KOPT-K1 (cell line): ENCODE results near the gene TSHZ2.

Experiments
- H3K27ac ChIP-seq: fragments of 200-600 bp; sonication (generic); 2 replicates; pipeline ENCODE4 v1.5.1; 2016; ENCODE audit warnings: antibody characterized with exemption, mild to moderate bottlenecking, low read depth, low read length; ENCODE audit not compliant: poor library complexity, severe bottlenecking
- H3K36me3 ChIP-seq: fragments of 200-600 bp; sonication (generic); 2 replicates; pipeline ENCODE4 v1.5.1; 2017; ENCODE audit warnings: antibody characterized with exemption, mild to moderate bottlenecking, low read length, moderate library complexity; ENCODE audit not compliant: insufficient read depth
- H3K9me3 ChIP-seq: fragments of 200-600 bp; sonication (generic); 2 replicates; pipeline ENCODE4 v1.5.1; 2017; ENCODE audit warnings: antibody characterized with exemption, low read length, mild to moderate bottlenecking; ENCODE audit not compliant: insufficient read depth, poor library complexity, severe bottlenecking

Gene TSHZ2

GRCh38 chr20:53270792-53271375 is 298.7 kb downstream of the TSHZ2 start:
- H3K36me3 ChIP-seq: no peaks in the 10 kb centered on the region
- no peak overlapping the region for H3K27ac ChIP-seq

GRCh38 chr20:53274365-53274764 is 302.2 kb downstream of the TSHZ2 start:
- Histone ChIP-seq H3K27ac (no peak overlapping the region), H3K9me3 (no peaks in the 10 kb centered on the region), H3K36me3 (no peaks in the 10 kb centered on the region)

More at GRCh38 chr20:53270792-53271375, 298.7 kb downstream of the TSHZ2 start:
- H3K9me3 ChIP-seq: no peaks in the 10 kb centered on the region

- Histone ChIP-seq H3K36me3 (no peaks in the 10 kb centered on the region), H3K27ac (no peak overlapping the region), H3K9me3 (no peaks in the 10 kb centered on the region)
Observed at GRCh38 chr20:53274807-53275206, 302.6 kb downstream of the TSHZ2 start.

- Histone ChIP-seq H3K27ac (no peak overlapping the region), H3K9me3 (no peaks in the 10 kb centered on the region), H3K36me3 (no peaks in the 10 kb centered on the region)
Observed at GRCh38 chr20:53276143-53276542, 304.0 kb downstream of the TSHZ2 start.

- Histone ChIP-seq H3K36me3 (no peaks in the 10 kb centered on the region), H3K27ac (no peak overlapping the region), H3K9me3 (no peaks in the 10 kb centered on the region)
Observed at GRCh38 chr20:53278555-53278954, 306.4 kb downstream of the TSHZ2 start.

GRCh38 chr20:53279735-53280134 is 307.6 kb downstream of the TSHZ2 start:
- Histone ChIP-seq H3K9me3 (no peaks in the 10 kb centered on the region), H3K36me3 (no peaks in the 10 kb centered on the region), H3K27ac (no peak overlapping the region)

GRCh38 chr20:53281557-53282117 is 309.5 kb downstream of the TSHZ2 start:
- H3K27ac ChIP-seq: no peak overlapping the region
- no peaks in the 10 kb centered on the region for H3K36me3 ChIP-seq
- no peaks in the 10 kb centered on the region for H3K9me3 ChIP-seq

GRCh38 chr20:53282217-53282955 is 310.2 kb downstream of the TSHZ2 start:
- no peak overlapping the region for H3K27ac ChIP-seq
- no peaks in the 10 kb centered on the region for H3K9me3 ChIP-seq
- H3K36me3 ChIP-seq: no peaks in the 10 kb centered on the region

- H3K9me3 ChIP-seq: no peaks in the 10 kb centered on the region
Observed at GRCh38 chr20:53283011-53283410, 310.9 kb downstream of the TSHZ2 start.

GRCh38 chr20:53283597-53283996 is 311.4 kb downstream of the TSHZ2 start:
- Histone ChIP-seq H3K9me3 (no peaks in the 10 kb centered on the region), H3K27ac (no peak overlapping the region), H3K36me3 (no peaks in the 10 kb centered on the region)

More at GRCh38 chr20:53283011-53283410, 310.9 kb downstream of the TSHZ2 start:
- Histone ChIP-seq H3K36me3 (no peaks in the 10 kb centered on the region), H3K27ac (no peak overlapping the region)

GRCh38 chr20:53284256-53284655 is 312.1 kb downstream of the TSHZ2 start:
- no peaks in the 10 kb centered on the region for H3K9me3 ChIP-seq
- H3K27ac ChIP-seq: no peak overlapping the region
- H3K36me3 ChIP-seq: no peaks in the 10 kb centered on the region

GRCh38 chr20:53284696-53285095 is 312.5 kb downstream of the TSHZ2 start:
- Histone ChIP-seq H3K27ac (no peak overlapping the region), H3K36me3 (no peaks in the 10 kb centered on the region), H3K9me3 (no peaks in the 10 kb centered on the region)

GRCh38 chr20:53287357-53288042 is 315.3 kb downstream of the TSHZ2 start:
- no peak overlapping the region for H3K27ac ChIP-seq
- no peaks in the 10 kb centered on the region for H3K9me3 ChIP-seq
- H3K36me3 ChIP-seq: no peaks in the 10 kb centered on the region

- Histone ChIP-seq H3K9me3 (no peaks in the 10 kb centered on the region), H3K36me3 (no peaks in the 10 kb centered on the region), H3K27ac (no peak overlapping the region)
Observed at GRCh38 chr20:53291548-53291947, 319.4 kb downstream of the TSHZ2 start.

- Histone ChIP-seq H3K36me3 (no peaks in the 10 kb centered on the region), H3K27ac (no peak overlapping the region), H3K9me3 (no peaks in the 10 kb centered on the region)
Observed at GRCh38 chr20:53292347-53292746, 320.2 kb downstream of the TSHZ2 start.
